ENCODE results near the gene PLXNA2. TPM values are rescaled to one million over a fixed set of nuclear protein-coding genes. Genes with fewer than 3 reads are reported as not detected.

PLXNA2 gene
- total and polyA plus RNA-seq, 2 of the 13 experiments (the other 11 are each of a cell fraction or from before 2014, with no cell fraction given) = 1.1 to 2.1 TPM

GRCh38 chr1:208272311-208272710 is 28.1 kb upstream of the PLXNA2 start:
- no peak overlapping the region for H3K4me3 ChIP-seq (replicated peaks in 1 of 3; ENCODE audit: insufficient read depth in 1 of 3, low read depth in 2 of 3, low read length in 3 of 3)
- no TSS peak for BruUV-seq (replicated peaks)
- intact Hi-C loops (cut with micrococcal nuclease; ENCODE audit: unreplicated experiment) (no loop called here), in situ Hi-C loops (cut with HindIII; ENCODE audit: extremely low pct_ligation_motif_present, low pct_unique_long_range_greater_than_20kb) (no loop called here)
- H3K4me1 ChIP-seq (ENCODE audit: insufficient read depth, low read length) = no peaks in the 10 kb centered on the region
- ATAC-seq (no peak), DNase-seq (ENCODE audit: low spot score) (no peak), FAIRE-seq (no peak)
- H3K4me2 ChIP-seq (ENCODE audit: low read depth, low read length) = no peak overlapping the region
- no peaks in the 10 kb centered on the region for H4K20me1 ChIP-seq (ENCODE audit: insufficient read depth, low read length)
- H3K27me3 ChIP-seq (ENCODE audit: control insufficient read depth in 1 of 2, insufficient read depth in 2 of 2, low read length in 2 of 2) = peaks cover 8 to 47% of the 10 kb centered on the region in 2 experiments; a peak in 4 of 5 replicates
- H3K9ac ChIP-seq (ENCODE audit: insufficient read depth, low read depth, low read length) = no peak overlapping the region
- no peaks in the 10 kb centered on the region for H3K79me2 ChIP-seq (ENCODE audit: insufficient read depth, low read length)
- POLR2A ChIA-PET = no interaction called here
- CTCF ChIA-PET (ENCODE audit: low intra/inter-chr PET ratio, low total read pairs) = no interaction called here
- H2AFZ ChIP-seq (ENCODE audit: low read length) = no peak overlapping the region
- no peaks in the 10 kb centered on the region for H3K36me3 ChIP-seq (replicated peaks in 1 of 2; ENCODE audit: control insufficient read depth in 1 of 2, insufficient read depth in 2 of 2, low read length in 2 of 2)
- TF ChIP-seq ZNF513 (CRISPR knock-in tag; conservative IDR thresholded peaks at IDR 0.05) (no peak), DRAP1 (CRISPR knock-in tag; IDR thresholded peaks at IDR 0.05) (no peak), ZNF44 (CRISPR knock-in tag; IDR thresholded peaks at IDR 0.05) (no peak), DNMT3B (CRISPR knock-in tag; conservative IDR thresholded peaks at IDR 0.05) (no peak)
- H3K27ac ChIP-seq (ENCODE audit: extremely low read length, insufficient read depth, low read length) = no peak overlapping the region
- H3K9me3 ChIP-seq (ENCODE audit: low read length) = no peaks in the 10 kb centered on the region
- 0% methylated on average over 2 of the region's 2 CpGs for WGBS (ENCODE audit: low lambda C conversion rate)

- peaks cover 8 to 47% of the 10 kb centered on the region in 2 experiments; a peak in 4 of 5 replicates for H3K27me3 ChIP-seq (ENCODE audit: control insufficient read depth in 1 of 2, insufficient read depth in 2 of 2, low read length in 2 of 2)
- no peaks in the 10 kb centered on the region for H3K4me1 ChIP-seq (ENCODE audit: insufficient read depth, low read length)
- FAIRE-seq (no peak), DNase-seq (ENCODE audit: low spot score) (no peak), ATAC-seq (no peak)
- H3K9me3 ChIP-seq (ENCODE audit: low read length) = no peaks in the 10 kb centered on the region
- no TSS peak for BruUV-seq (replicated peaks)
- no peaks in the 10 kb centered on the region for H3K36me3 ChIP-seq (replicated peaks in 1 of 2; ENCODE audit: control insufficient read depth in 1 of 2, insufficient read depth in 2 of 2, low read length in 2 of 2)
- no peaks in the 10 kb centered on the region for H4K20me1 ChIP-seq (ENCODE audit: insufficient read depth, low read length)
- H3K9ac ChIP-seq (ENCODE audit: insufficient read depth, low read depth, low read length) = no peak overlapping the region
- ChIA-PET CTCF (ENCODE audit: low intra/inter-chr PET ratio, low total read pairs) (no interaction called here), POLR2A (no interaction called here)
- intact Hi-C loops (cut with micrococcal nuclease; ENCODE audit: unreplicated experiment) = no loop called here
- no peak overlapping the region for H3K4me2 ChIP-seq (ENCODE audit: low read depth, low read length)
- in situ Hi-C loops (cut with HindIII; ENCODE audit: extremely low pct_ligation_motif_present, low pct_unique_long_range_greater_than_20kb) = no loop called here
- no peak overlapping the region for H3K27ac ChIP-seq (ENCODE audit: extremely low read length, insufficient read depth, low read length)
- H3K79me2 ChIP-seq (ENCODE audit: insufficient read depth, low read length) = no peaks in the 10 kb centered on the region
- H3K4me3 ChIP-seq (replicated peaks in 1 of 3; ENCODE audit: insufficient read depth in 1 of 3, low read depth in 2 of 3, low read length in 3 of 3) = no peak overlapping the region
- WGBS (ENCODE audit: low lambda C conversion rate) = 1% methylated on average over 3 of the region's 3 CpGs
- TF ChIP-seq ZNF543 (CRISPR knock-in tag; IDR thresholded peaks at IDR 0.05) = no peak
- TF ChIP-seq ARID3A (IDR thresholded peaks at IDR 0.05; ENCODE audit: low read depth, low read length) = no peak
- TF ChIP-seq DNMT3B (CRISPR knock-in tag; conservative IDR thresholded peaks at IDR 0.05) = no peak
- no peak for TF ChIP-seq CAMTA2 (CRISPR knock-in tag; IDR thresholded peaks at IDR 0.05; ENCODE audit: borderline replicate concordance)
- TF ChIP-seq PITX1 (CRISPR knock-in tag; IDR thresholded peaks at IDR 0.05) = no peak
- no peak for TF ChIP-seq JUN (CRISPR knock-in tag; IDR thresholded peaks at IDR 0.05)
- H2AFZ ChIP-seq (ENCODE audit: low read length) = no peak overlapping the region
Measured at GRCh38 chr1:208271236-208271635, 27.1 kb upstream of the PLXNA2 start.

Measured in HepG2 (cell line).